IPS DF 19.7 (cell line): Measurements from ENCODE around the gene AGBL1.

Experiments
- DNase-seq: peaks from one replicate; pipeline ENCODE4 v3.0.0-alpha.2; 2013; ENCODE audit warnings: low read depth, low spot score

Gene AGBL1

GRCh38 chr15:86236356-86237110 is 156.9 kb downstream of the AGBL1 start:
- peak; percentile 74 for DNase-seq

DNA sequence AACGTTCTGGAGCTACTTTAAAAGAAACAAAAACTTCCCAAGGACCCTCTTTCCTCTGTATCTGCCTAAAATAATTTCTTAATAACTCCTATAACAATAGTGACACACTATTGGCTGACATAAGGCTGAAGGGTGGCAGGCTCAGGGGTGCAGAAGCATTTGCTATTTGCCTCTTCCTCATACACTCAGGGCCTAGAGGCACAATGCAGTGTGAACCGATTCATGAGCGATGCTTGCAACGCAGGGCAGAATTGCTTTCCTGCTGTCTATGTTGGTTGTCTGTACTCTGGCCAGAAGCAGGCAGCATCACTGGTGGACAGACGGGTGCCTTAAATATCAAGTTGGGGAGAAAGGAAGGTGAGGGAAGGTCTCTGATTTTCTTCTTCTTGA is 157.4 kb downstream of the AGBL1 start:
- DNase-seq = no peak

DNA sequence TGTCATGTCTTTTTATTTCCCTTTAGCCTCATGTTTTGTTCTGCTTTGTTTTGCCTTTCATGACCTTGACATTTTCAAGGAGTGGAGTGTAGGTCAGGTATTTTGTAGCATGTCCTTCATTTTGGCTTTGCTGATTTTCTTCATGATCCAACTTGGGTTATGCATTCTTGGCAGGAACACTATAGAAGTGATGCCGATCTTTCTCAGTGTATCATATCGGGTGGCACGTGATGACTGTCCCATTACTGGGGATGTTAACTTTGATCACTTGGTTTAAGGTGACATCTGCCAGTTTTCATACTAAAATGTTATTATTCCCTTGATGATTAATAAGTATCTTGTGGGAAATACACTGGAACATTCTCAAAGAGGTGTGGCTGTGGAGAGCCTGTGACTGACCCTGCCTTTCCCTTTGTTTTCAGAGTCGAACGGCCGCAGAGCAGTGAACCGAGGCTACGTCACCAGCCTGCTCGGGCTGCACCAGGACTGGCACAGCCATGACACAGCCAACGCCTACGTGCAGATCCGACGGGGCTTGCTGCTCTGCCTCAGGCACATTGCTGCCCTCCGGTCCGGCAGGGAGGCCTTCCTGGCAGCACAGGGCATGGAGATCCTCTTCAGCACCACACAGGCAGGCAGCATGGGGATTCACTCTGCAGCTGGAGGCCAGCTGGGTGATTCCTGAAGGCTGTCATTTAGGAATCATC is 167.7 kb downstream of the AGBL1 start:
- DNase-seq = no peak

GRCh38 chr15:86255247-86255646 is 175.6 kb downstream of the AGBL1 start:
- DNase-seq = no peak

- no peak for DNase-seq
Measured at GRCh38 chr15:86256628-86257027, 177.0 kb downstream of the AGBL1 start.

DNA sequence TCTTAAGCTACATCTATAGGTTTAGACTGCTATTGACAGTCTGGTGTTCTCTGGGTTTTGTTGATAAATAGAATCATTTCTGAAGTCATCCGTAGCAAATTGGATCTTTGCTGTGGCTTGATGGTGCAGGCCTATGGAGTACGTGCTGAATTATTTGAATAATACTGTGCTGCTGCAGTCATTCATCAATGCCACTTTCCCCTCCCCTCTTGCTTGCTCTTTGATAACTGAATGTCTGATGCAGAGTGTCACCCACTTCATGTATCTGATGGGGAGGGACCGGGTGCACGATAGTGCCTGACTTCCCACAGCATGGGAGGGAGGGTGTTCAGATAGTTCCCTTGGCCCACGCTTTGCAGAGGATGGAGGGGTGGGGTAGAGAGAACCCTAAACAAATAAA is 179.9 kb downstream of the AGBL1 start:
- DNase-seq = no peak

GRCh38 chr15:86263230-86263629 is 183.6 kb downstream of the AGBL1 start:
- no peak for DNase-seq

GRCh38 chr15:86266896-86267484 is 187.3 kb downstream of the AGBL1 start:
- no peak for DNase-seq

DNA sequence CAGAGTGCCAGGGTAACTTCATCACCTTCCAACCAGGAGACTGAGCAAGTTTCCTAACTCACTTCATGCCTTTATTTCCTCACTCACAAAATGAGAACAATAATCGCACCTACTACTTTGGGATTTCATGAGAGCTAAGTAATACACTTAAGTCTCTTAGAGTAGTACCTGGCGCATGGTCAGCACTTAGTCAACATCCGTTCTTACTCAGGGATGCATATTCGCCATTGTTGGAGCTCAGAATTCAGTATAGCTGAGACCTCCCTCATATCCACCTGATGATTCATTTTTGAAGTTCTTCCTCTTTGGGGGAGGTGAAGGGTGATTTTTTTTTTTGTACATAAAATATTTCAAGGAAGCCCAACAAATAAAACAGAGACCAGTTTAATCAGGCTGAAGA is 188.2 kb downstream of the AGBL1 start:
- no peak for DNase-seq

DNA sequence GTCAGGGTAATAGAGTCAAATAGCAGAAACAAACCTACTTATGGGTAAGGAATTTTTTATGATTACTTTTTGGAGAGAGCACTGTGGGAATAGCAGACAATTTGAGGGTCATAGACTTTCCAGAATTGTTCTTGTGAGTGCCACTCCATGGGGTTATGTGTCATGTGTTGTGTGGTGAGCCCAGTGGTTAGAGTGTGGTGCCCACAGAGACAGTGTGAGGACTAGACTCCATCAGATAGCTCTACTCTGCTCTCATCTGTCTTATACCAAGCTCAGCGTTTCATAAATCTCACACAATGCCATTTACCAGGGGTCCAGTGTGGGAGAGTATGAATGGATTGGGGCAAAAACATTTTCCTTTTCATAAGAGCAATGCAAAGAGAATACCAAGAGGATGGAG is 188.9 kb downstream of the AGBL1 start:
- DNase-seq = no peak

DNA sequence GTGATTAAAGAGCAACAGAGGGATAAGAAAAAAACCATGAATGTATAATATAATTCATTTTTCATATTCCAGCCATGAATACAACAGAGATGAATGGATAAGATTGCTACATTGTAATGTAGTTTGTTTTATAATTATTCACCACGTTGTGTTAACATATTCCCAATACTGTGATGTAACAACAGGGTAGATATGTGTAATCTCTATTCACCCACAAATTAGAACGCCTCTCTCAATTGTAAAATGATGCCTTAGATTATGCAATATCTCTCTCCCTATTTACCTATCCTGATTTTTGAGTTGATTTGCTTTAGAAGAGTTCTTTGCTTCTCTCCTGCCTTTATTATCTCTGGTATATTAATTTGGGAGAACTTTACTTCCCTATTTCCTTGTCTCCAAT is 193.6 kb downstream of the AGBL1 start:
- no peak for DNase-seq

- no peak for DNase-seq
Measured at GRCh38 chr15:86275361-86275760, 195.7 kb downstream of the AGBL1 start.

GRCh38 chr15:86278586-86278985 is 198.9 kb downstream of the AGBL1 start:
- DNase-seq = no peak

DNA sequence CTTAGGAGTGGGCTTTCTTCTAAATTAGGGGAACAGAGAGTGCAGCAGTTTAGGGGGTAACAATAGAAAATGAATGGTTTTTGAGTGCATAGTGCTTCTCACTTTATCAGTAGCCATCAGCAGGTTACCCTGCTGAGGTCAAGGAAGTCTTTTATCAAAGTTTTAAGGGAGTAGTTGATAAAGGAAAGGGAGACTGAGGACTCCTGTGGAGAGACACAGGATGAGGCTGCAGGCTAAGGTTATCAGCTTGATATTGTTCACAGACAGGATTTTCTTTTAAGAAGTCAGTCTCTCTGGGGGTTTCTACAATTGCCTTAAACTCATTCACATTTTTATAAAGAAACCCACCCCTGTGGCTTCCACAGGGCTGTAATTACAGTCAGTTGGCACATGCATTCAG is 205.0 kb downstream of the AGBL1 start:
- no peak for DNase-seq

GRCh38 chr15:86295511-86295910 is 215.8 kb downstream of the AGBL1 start:
- no peak for DNase-seq

DNA sequence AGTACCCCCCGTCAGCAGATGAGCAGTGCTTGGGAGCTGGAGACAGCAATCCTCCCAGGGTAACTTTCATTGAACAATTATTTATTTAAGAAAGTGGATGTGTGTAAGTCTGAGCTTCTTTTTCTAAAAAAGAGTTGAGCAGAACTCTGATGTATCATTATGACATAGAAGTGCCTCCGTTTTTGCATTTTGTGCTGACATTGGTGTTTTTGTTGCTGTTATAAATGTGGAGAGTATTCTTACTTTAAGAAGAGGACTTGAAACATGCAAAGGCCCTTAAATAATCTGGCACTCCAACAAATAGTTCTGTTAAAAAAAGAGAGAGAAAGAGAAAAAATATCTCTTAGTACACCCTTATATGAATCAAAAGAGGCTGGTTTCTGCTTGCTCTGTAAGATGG is 217.1 kb downstream of the AGBL1 start:
- DNase-seq = no peak

DNA sequence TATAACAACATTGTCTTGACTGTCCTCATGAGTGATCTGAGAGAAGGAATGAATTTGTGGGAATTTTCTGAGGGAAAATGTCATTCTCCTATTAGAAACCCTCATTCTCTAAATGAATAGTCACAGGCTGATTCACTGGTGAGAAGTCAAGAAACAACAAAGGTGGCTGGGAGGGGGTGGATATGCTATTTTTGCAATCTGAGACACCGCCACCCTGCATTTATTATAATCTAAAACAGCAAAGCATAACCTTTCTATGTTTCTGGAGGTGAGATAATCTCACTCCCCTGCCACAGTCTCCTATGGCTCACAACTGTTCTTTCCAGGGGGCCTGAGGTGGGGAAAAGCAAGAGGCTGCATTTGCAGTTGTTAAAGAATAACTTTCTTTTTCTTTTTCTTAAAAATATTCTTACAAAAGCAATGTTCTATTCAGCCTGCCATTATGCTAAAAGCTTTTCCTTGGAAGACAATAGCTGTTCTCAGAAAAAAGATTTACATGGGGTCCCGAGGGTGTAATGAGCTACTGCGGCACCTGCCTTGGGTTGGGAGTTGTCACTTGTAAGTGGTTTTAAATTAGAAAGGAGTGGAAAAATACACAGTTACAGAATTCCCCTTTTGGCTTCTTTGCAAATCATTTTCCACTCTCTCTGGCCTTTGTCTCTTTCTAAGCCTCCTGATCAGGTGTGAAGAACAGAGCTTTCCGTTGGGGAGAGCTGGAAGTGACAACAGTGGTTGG is 220.9 kb downstream of the AGBL1 start:
- no peak for DNase-seq

- DNase-seq = no peak
Measured at GRCh38 chr15:86311568-86312280, 232.1 kb downstream of the AGBL1 start.

- no peak for DNase-seq
Measured at GRCh38 chr15:86312486-86312885, 232.8 kb downstream of the AGBL1 start.

- DNase-seq = no peak
Measured at GRCh38 chr15:86316216-86316615, 236.5 kb downstream of the AGBL1 start.

DNA sequence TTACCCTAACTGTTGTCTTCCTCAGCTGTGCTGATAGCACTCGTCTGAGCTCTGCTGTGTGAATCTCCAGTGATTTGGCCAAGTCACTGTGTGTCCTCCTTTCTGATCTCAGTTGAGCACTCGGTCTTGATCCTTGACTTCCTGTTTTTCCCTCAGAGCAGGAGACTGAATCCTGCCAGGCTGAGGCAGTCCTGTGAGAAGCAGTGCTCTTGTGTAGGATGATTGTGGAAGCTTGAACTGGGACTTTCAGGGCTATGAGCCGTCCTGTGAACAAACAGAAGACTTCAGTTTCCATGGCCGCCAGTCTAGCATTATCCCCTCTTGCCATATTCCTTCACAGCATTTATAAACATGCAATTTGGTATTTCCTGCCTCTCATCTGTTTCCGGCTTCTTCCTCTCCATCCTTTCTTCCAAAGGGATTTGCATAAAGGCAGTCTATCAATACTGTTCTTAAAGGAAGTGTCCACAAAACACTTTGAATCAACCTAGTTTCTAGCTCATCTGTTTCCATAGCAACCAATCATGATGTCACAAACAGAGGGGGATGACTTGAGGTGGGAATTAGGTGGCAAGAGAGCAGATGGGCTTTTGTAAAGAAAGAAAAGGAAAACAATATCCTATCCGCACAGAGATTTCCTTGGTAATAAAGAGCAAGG is 237.2 kb downstream of the AGBL1 start:
- DNase-seq = no peak
